H1 (cell line): ENCODE measurements around the gene SPTB. TPM values are rescaled to one million over a fixed set of nuclear protein-coding genes. Genes with fewer than 3 reads are reported as not detected.

Experiments
- CTCF ChIA-PET: fragments of 300-600 bp; sonication (Branson Sonifier 250); formaldehyde crosslinking; loops from one replicate; lab custom pipeline; 2021; ENCODE audit not compliant: partially characterized antibody; lab: Charles Lee
- POLR2A ChIA-PET: fragments of 300-600 bp; sonication (Branson Sonifier 250); formaldehyde crosslinking; loops from one replicate; lab custom pipeline; 2021; ENCODE audit warnings: inconsistent platforms; ENCODE audit not compliant: partially characterized antibody; lab: Charles Lee
- DNase-seq, 2 experiments: peaks; one replicate each; pipeline versions ENCODE4 v3.0.0 to v3.0.0-alpha.2; 2010 to 2022; ENCODE audit warnings: low spot score in 2 of 2, low read depth in 1 of 2, mixed read lengths in 1 of 2
- FAIRE-seq: peaks from 2 replicates; lab custom pipeline; 2011; peaks lifted over from hg19 to GRCh38; lab: Jason Lieb, UNC
- H2AFZ ChIP-seq: 2 replicates; pipeline ENCODE4 v1.8.1; 2012; ENCODE audit warnings: low read length, inconsistent platforms
- H2AK5ac ChIP-seq: 2 replicates; pipeline ENCODE4 v1.6.1; 2013; ENCODE audit warnings: low read depth, low read length
- H2BK120ac ChIP-seq: replicated peaks from 2 replicates; pipeline ENCODE3; 2013; ENCODE audit warnings: low read depth, low read length, inconsistent platforms
- H2BK12ac ChIP-seq: 2 replicates; pipeline ENCODE4 v1.6.1; 2013; ENCODE audit warnings: low read depth, low read length
- H2BK15ac ChIP-seq: 2 replicates; pipeline ENCODE4 v1.6.1; 2013; ENCODE audit warnings: low read length
- H2BK20ac ChIP-seq: 2 replicates; pipeline ENCODE4 v1.6.1; 2013; ENCODE audit warnings: low read length
- H2BK5ac ChIP-seq: 2 replicates; pipeline ENCODE4 v1.6.1; 2013; ENCODE audit warnings: low read depth, low read length
- H3K14ac ChIP-seq: 2 replicates; pipeline ENCODE4 v1.6.1; 2013; ENCODE audit warnings: inconsistent platforms; ENCODE audit not compliant: insufficient read length
- H3K18ac ChIP-seq: 2 replicates; pipeline ENCODE4 v1.6.1; 2013; ENCODE audit warnings: low read length; ENCODE audit errors: extremely low read depth
- H3K23ac ChIP-seq: 2 replicates; pipeline ENCODE4 v1.6.1; 2013; ENCODE audit warnings: inconsistent platforms; ENCODE audit not compliant: insufficient read length
- H3K23me2 ChIP-seq: 2 replicates; pipeline ENCODE4 v1.6.1; 2013; ENCODE audit warnings: low read depth, low read length
- H3K27ac ChIP-seq: 2 replicates; pipeline ENCODE4 v1.6.1; 2011; ENCODE audit warnings: low read depth, low read length, inconsistent platforms
- H3K27me3 ChIP-seq, 4 experiments: replicated peaks in 1 of 4; 1 replicate in 1 of 4; 2 replicates in 3 of 4; pipeline versions ENCODE4 v1.6.1 to v1.8.1; 2011 to 2013; ENCODE audit warnings: low read length in 3 of 4, mild to moderate bottlenecking in 3 of 4, inconsistent platforms in 2 of 4, mixed read lengths in 2 of 4, moderate library complexity in 1 of 4; ENCODE audit not compliant: control insufficient read depth in 3 of 4, insufficient read depth in 3 of 4; ENCODE audit errors: extremely low read depth in 1 of 4
- H3K36me3 ChIP-seq, 4 experiments: 2 replicates each; pipeline versions ENCODE4 v1.6.1 to v1.8.1; 2011 to 2013; ENCODE audit warnings: mild to moderate bottlenecking in 4 of 4, low read length in 3 of 4, moderate library complexity in 2 of 4, control low read depth in 1 of 4, inconsistent platforms in 1 of 4; ENCODE audit not compliant: insufficient read depth in 4 of 4, control insufficient read depth in 2 of 4
- H3K4ac ChIP-seq: replicated peaks from 2 replicates; pipeline ENCODE3; 2013; ENCODE audit warnings: low read length, low read depth, mixed read lengths, inconsistent platforms; ENCODE audit not compliant: insufficient read length
- H3K4me1 ChIP-seq, 4 experiments: replicated peaks in 1 of 4; 1 replicate in 1 of 4; 2 replicates in 3 of 4; pipeline versions ENCODE4 v1.6.1 to v1.8.1; 2011 to 2013; ENCODE audit warnings: low read length in 3 of 4, inconsistent platforms in 2 of 4, mixed read lengths in 1 of 4; ENCODE audit not compliant: insufficient read depth in 4 of 4, control insufficient read depth in 3 of 4
- H3K4me2 ChIP-seq, 2 experiments: 2 replicates each; pipeline versions ENCODE4 v1.6.1 to v1.8.1; 2011 to 2013; ENCODE audit warnings: low read depth in 2 of 2, low read length in 2 of 2, control low read depth in 1 of 2, inconsistent platforms in 1 of 2, mild to moderate bottlenecking in 1 of 2; ENCODE audit not compliant: insufficient read depth in 1 of 2
- H3K4me3 ChIP-seq, 4 experiments: fragments of 200-600, 300-600 bp in 1 of 4; sonication (generic), shearing (Covaris generic), sonication (Bioruptor Twin) in 1 of 4; 2 replicates each; pipeline versions ENCODE4 v1.5.1 to v1.8.1; 2011 to 2016; ENCODE audit warnings: low read length in 4 of 4, low read depth in 3 of 4, control low read depth in 2 of 4, inconsistent platforms in 2 of 4, mild to moderate bottlenecking in 2 of 4, mixed read lengths in 1 of 4, moderate library complexity in 1 of 4; ENCODE audit not compliant: insufficient read depth in 2 of 4; ENCODE audit errors: extremely low read depth in 1 of 4
- H3K56ac ChIP-seq: replicated peaks from 2 replicates; pipeline ENCODE3; 2013; ENCODE audit warnings: low read depth, mild to moderate bottlenecking, mixed read lengths, low read length, inconsistent platforms; ENCODE audit not compliant: insufficient read length
- H3K79me1 ChIP-seq: 2 replicates; pipeline ENCODE4 v1.6.1; 2013; ENCODE audit warnings: low read depth, low read length, control low read depth
- H3K79me2 ChIP-seq, 2 experiments: 2 replicates each; pipeline versions ENCODE4 v1.6.1 to v1.8.1; 2012 to 2013; ENCODE audit warnings: low read length in 2 of 2, mild to moderate bottlenecking in 2 of 2, inconsistent platforms in 1 of 2; ENCODE audit not compliant: insufficient read depth in 2 of 2, control insufficient read depth in 1 of 2
- H3K9ac ChIP-seq, 4 experiments: replicated peaks in 1 of 4; 1 replicate in 1 of 4; 2 replicates in 3 of 4; pipeline versions ENCODE4 v1.6.1 to v1.8.1; 2011 to 2013; ENCODE audit warnings: low read depth in 3 of 4, low read length in 3 of 4, control low read depth in 2 of 4, mild to moderate bottlenecking in 2 of 4, moderate library complexity in 2 of 4, inconsistent platforms in 1 of 4; ENCODE audit errors: extremely low read depth in 1 of 4
- H3K9me3 ChIP-seq, 2 experiments: 2 replicates each; pipeline versions ENCODE4 v1.6.1 to v1.8.1; 2012 to 2013; ENCODE audit warnings: mild to moderate bottlenecking in 2 of 2, moderate library complexity in 2 of 2, control low read depth in 1 of 2, inconsistent platforms in 1 of 2, low read depth in 1 of 2, low read length in 1 of 2, mixed read lengths in 1 of 2; ENCODE audit not compliant: insufficient read depth in 2 of 2
- H4K20me1 ChIP-seq, 2 experiments: replicated peaks in 1 of 2; 2 replicates each; pipeline versions ENCODE3 to v1.8.1; 2011 to 2013; ENCODE audit warnings: inconsistent platforms in 2 of 2, low read length in 2 of 2, mild to moderate bottlenecking in 1 of 2; ENCODE audit not compliant: insufficient read depth in 2 of 2, control insufficient read depth in 1 of 2
- H4K5ac ChIP-seq: 2 replicates; pipeline ENCODE4 v1.6.1; 2013; ENCODE audit warnings: low read length, low read depth, mixed read lengths, inconsistent platforms; ENCODE audit not compliant: insufficient read length
- H4K8ac ChIP-seq: 2 replicates; pipeline ENCODE4 v1.8.0; 2013; ENCODE audit warnings: mild to moderate bottlenecking, moderate library complexity, low read length, inconsistent platforms; ENCODE audit not compliant: insufficient read depth; ENCODE audit errors: extremely low read depth
- H4K91ac ChIP-seq: replicated peaks from 2 replicates; pipeline ENCODE3; 2013; ENCODE audit warnings: low read length, mixed read lengths, inconsistent platforms; ENCODE audit not compliant: insufficient read length
- ASH2L ChIP-seq: fragments of 200-600, 300-600 bp; sonication (generic); IDR thresholded peaks from one replicate; pipeline ENCODE4 v1.7.1; 2017; ENCODE audit warnings: low read length
- BRCA1 ChIP-seq: IDR thresholded peaks from 2 replicates; pipeline ENCODE4 v1.6.1; 2012; ENCODE audit warnings: low read depth, low read length, improper control_type of control experiment
- CHD2 ChIP-seq: IDR thresholded peaks from 2 replicates; pipeline ENCODE4 v1.6.1; 2012; ENCODE audit warnings: low read length, improper control_type of control experiment
- EGR1 ChIP-seq: IDR thresholded peaks from 2 replicates; pipeline ENCODE4 v1.6.1; 2011; ENCODE audit warnings: low read depth, low read length, borderline replicate concordance
- JUND ChIP-seq: IDR thresholded peaks from 2 replicates; pipeline ENCODE4 v1.6.1; 2011; ENCODE audit warnings: mild to moderate bottlenecking, improper control_type of control experiment, low read length
- POLR2AphosphoS5 ChIP-seq: IDR thresholded peaks from 2 replicates; pipeline ENCODE4 v1.6.1; 2011; ENCODE audit warnings: low read depth, low read length
- SP1 ChIP-seq: IDR thresholded peaks from 2 replicates; pipeline ENCODE4 v1.6.1; 2011; ENCODE audit warnings: low read depth, low read length
- SP4 ChIP-seq: IDR thresholded peaks from 2 replicates; pipeline ENCODE4 v1.6.1; 2012; ENCODE audit warnings: low read length, inconsistent platforms
- TBP ChIP-seq: IDR thresholded peaks from 2 replicates; pipeline ENCODE4 v1.6.1; 2011; ENCODE audit warnings: low read depth, low read length, improper control_type of control experiment
- TEAD4 ChIP-seq: IDR thresholded peaks from 2 replicates; pipeline ENCODE4 v1.6.1; 2012; ENCODE audit warnings: low read depth, low read length, inconsistent platforms, mixed read lengths
- WGBS, 2 experiments: shearing (Covaris generic) in 1 of 2; methylation state at CpG; one replicate each; pipeline versions ENCODE4 v1.1.6 to v1.1.7; 2013 to 2015; ENCODE audit warnings: low lambda C conversion rate in 2 of 2, mixed read lengths in 2 of 2, inconsistent platforms in 1 of 2, low coverage in 1 of 2, missing lambda C conversion rate in 1 of 2; ENCODE audit not compliant: insufficient replicate concordance in 2 of 2, insufficient coverage in 1 of 2, insufficient read length in 1 of 2; ENCODE audit errors: extremely low coverage in 1 of 2, missing lambda C conversion rate in 1 of 2; 5-methylcytosine and 5-hydroxymethylcytosine counted together
- polyA plus RNA-seq, 7 experiments: library from polyadenylated mRNA; depleted of rRNA in 3 of 7; stranded (reverse) in 5 of 7; unstranded in 2 of 7; fragments of >200 nt in 5 of 7; fragments of 200-250 nt in 2 of 7; gene quantifications; 1 replicate in 5 of 7; 2 replicates in 1 of 7; 4 replicates in 1 of 7; pipeline versions ENCODE4 v1.2.1 to v1.2.3, GENCODE V29; 2011 to 2013; ENCODE audit warnings: missing spikeins in 2 of 7, mixed read lengths in 2 of 7
- total RNA-seq: library from RNA; stranded (reverse); fragmentation: NEBNext Ultra II Directional; extraction: Animal tissue kit (Norgen Biotek cat#: 25700); gene quantifications from 2 replicates; pipeline ENCODE4 v1.2.1, GENCODE V29; 2021

The SPTB gene
- total and polyA plus RNA-seq, 2 of the 8 experiments (the other 6 are each of a cell fraction or from before 2014, with no cell fraction given) = 0.30 to 2.4 TPM

- no peak overlapping the region for H4K91ac ChIP-seq
- H3K9ac ChIP-seq = no peak overlapping the region
- no peak overlapping the region for H3K14ac ChIP-seq
- no peak for FAIRE-seq
- no peak overlapping the region for H3K18ac ChIP-seq
- H2BK20ac ChIP-seq = no peak overlapping the region
- no peak overlapping the region for H3K4me3 ChIP-seq
- no peak overlapping the region for H4K5ac ChIP-seq
- no peaks in the 10 kb centered on the region for H3K36me3 ChIP-seq
- no peaks in the 10 kb centered on the region for H4K20me1 ChIP-seq
- CTCF ChIA-PET = interaction anchor here (1.4 kb wide), 1 partner anchor 49 kb away, joined by 3 read pairs; no protein-coding TSS in a partner anchor
- H2BK5ac ChIP-seq = no peak overlapping the region
- WGBS, 2 experiments = 90% methylated on average over 4 of the region's 4 CpGs; no CpG with 5 or more reads in 1 of the 2 experiments
- H3K4me1 ChIP-seq = peaks cover 0 to 2% (median 0%) of the 10 kb centered on the region in 4 experiments; a peak in 2 of 7 replicates
- no peak overlapping the region for H2AK5ac ChIP-seq
- H3K27me3 ChIP-seq = no peaks in the 10 kb centered on the region
- no peak for TF ChIP-seq ASH2L
- TF ChIP-seq SP1 = no peak
- TF ChIP-seq EGR1 = no peak
- no peak for TF ChIP-seq TEAD4
- no peak for TF ChIP-seq POLR2AphosphoS5
- no peak for TF ChIP-seq BRCA1
- TF ChIP-seq CHD2 = no peak
- TF ChIP-seq JUND = no peak
- TF ChIP-seq SP4 = no peak
- no peak for TF ChIP-seq TBP
- H3K27ac ChIP-seq = no peak overlapping the region
- no peak overlapping the region for H3K4ac ChIP-seq
- H2BK15ac ChIP-seq = no peak overlapping the region
- H2BK12ac ChIP-seq = no peak overlapping the region
- H2BK120ac ChIP-seq = no peak overlapping the region
- H3K79me2 ChIP-seq = no peaks in the 10 kb centered on the region
- no peak overlapping the region for H4K8ac ChIP-seq
- no peaks in the 10 kb centered on the region for H3K79me1 ChIP-seq
- POLR2A ChIA-PET = no interaction called here
- no peak overlapping the region for H2AFZ ChIP-seq
- no peaks in the 10 kb centered on the region for H3K9me3 ChIP-seq
- no peak overlapping the region for H3K23ac ChIP-seq
- no peak overlapping the region for H3K4me2 ChIP-seq
- no peak for DNase-seq
- no peaks in the 10 kb centered on the region; the same call in 1 of the 2 replicates for H3K23me2 ChIP-seq
- H3K56ac ChIP-seq = no peak overlapping the region
These were observed 29.8 kb downstream of the SPTB start for GRCh38 chr14:64849940-64850339.
